KMS-11 (cell line): Measurements from ENCODE around the gene DNAJB11.

Source experiments
- H2AFZ ChIP-seq: fragments of 200-600 bp; sonication (generic); 2 replicates; pipeline ENCODE4 v1.6.1; 2016; ENCODE audit warnings: antibody characterized with exemption, mixed run types, low read depth
- H3K27ac ChIP-seq: fragments of 200-600 bp; sonication (generic); 2 replicates; pipeline ENCODE4 v1.6.1; 2016; ENCODE audit warnings: mild to moderate bottlenecking, mixed run types
- H3K27me3 ChIP-seq: fragments of 200-600 bp; sonication (generic); 2 replicates; pipeline ENCODE4 v1.6.1; 2017; ENCODE audit warnings: mild to moderate bottlenecking, low read depth, mixed run types, moderate library complexity; ENCODE audit not compliant: insufficient read depth
- H3K36me3 ChIP-seq: fragments of 200-600 bp; sonication (generic); 2 replicates; pipeline ENCODE4 v1.6.1; 2017; ENCODE audit warnings: mild to moderate bottlenecking, mixed run types; ENCODE audit not compliant: insufficient read depth
- H3K4me1 ChIP-seq: fragments of 200-600 bp; sonication (generic); 2 replicates; pipeline ENCODE4 v1.6.1; 2016; ENCODE audit warnings: mild to moderate bottlenecking, low read depth, mixed run types; ENCODE audit not compliant: poor library complexity, severe bottlenecking
- H3K4me2 ChIP-seq: fragments of 200-600 bp; sonication (generic); 2 replicates; pipeline ENCODE4 v1.7.0; 2016; ENCODE audit warnings: mild to moderate bottlenecking, mixed run types
- H3K4me3 ChIP-seq: fragments of 200-600 bp; sonication (generic); IDR thresholded peaks from 2 replicates; pipeline ENCODE4 v1.6.1; 2017; ENCODE audit warnings: low read depth, low read length, mixed read lengths; ENCODE audit not compliant: insufficient read depth
- H3K79me2 ChIP-seq: fragments of 200-600 bp; sonication (generic); 2 replicates; pipeline ENCODE4 v1.6.1; 2016; ENCODE audit warnings: low read depth, mixed run types; ENCODE audit not compliant: insufficient read depth
- H3K9ac ChIP-seq: fragments of 200-600 bp; sonication (generic); 2 replicates; pipeline ENCODE4 v1.6.1; 2016; ENCODE audit warnings: mild to moderate bottlenecking, mixed run types
- H4K20me1 ChIP-seq: fragments of 200-600 bp; sonication (generic); 2 replicates; pipeline ENCODE4 v1.6.1; 2016; ENCODE audit warnings: mild to moderate bottlenecking, mixed run types; ENCODE audit not compliant: insufficient read depth
- CTCF ChIP-seq: fragments of 200-600 bp; sonication (generic); conservative IDR thresholded peaks from 2 replicates; pipeline ENCODE4 v1.6.1; 2017; ENCODE audit warnings: low read depth, mild to moderate bottlenecking, antibody characterized with exemption, low read length, moderate library complexity, mixed read lengths

The DNAJB11 gene

DNA sequence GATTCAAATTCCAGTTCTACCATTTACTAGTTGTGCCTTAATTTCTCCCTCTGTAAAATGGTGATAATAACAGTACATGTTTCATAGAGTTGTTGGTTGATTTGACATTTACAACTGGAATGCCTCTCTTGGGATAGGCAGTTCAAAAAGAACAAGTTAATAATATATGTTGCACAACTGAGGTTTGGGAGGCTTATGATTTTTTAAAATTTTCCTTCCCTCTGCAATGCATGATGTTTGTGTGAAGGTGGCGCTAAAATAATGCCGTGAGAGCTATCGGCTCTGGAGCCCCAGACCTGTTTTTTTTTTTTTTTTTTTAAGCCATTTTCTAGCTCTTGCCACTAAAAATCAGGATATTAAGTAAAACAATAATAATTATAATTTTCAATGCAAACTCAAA is 18.6 kb downstream of the DNAJB11 start:
- H3K27ac ChIP-seq, result no peak overlapping the region
- peaks cover 2% of the 10 kb centered on the region; the same call in 1 of the 2 replicates for H3K36me3 ChIP-seq
- no peaks in the 10 kb centered on the region for H3K79me2 ChIP-seq
- no peak overlapping the region for H3K4me3 ChIP-seq
- H3K9ac ChIP-seq, result no peak overlapping the region
- H3K4me1 ChIP-seq, result no peaks in the 10 kb centered on the region
- H3K4me2 ChIP-seq, result no peak overlapping the region
- no peak for TF ChIP-seq CTCF
- no peaks in the 10 kb centered on the region for H3K27me3 ChIP-seq
- H2AFZ ChIP-seq, result no peak overlapping the region
- H4K20me1 ChIP-seq, result no peaks in the 10 kb centered on the region

DNA sequence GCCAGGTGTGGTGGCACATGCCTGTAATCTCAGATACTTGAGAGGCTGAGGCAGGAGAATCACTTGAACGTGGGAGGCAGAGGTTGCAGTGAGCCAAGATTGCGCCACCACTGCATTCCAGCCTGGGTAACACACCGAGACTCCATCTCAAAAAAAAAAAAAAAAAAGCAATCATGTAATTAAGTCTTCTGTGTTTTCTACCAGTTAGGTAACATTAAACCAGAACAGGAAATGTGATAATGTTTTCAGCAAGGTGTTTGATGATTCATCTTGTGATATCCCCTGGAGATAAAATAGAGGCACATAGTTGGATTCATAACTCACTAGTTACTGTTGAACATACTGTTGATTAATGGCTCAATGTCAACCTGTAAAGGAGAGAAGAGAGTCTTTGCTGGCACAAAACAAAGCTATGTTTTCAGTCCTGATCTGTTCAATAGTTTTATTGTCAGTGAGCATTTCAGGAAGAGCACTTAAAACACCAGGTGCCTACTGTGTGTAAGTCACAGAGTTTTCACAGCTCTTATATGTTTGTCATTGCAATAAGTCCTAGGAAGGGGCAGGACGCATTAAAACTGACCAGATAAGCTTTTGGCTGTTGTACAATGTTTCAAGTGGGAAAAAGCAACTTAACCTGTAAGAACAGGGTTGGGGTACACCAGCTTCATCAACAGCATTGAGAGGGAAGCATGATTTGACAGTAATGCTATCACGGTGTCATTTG is 19.5 kb downstream of the DNAJB11 start:
- H3K27ac ChIP-seq, result no peak overlapping the region
- no peak for TF ChIP-seq CTCF

GRCh38 chr3:186590580-186591295 is 20.2 kb downstream of the DNAJB11 start:
- no peak overlapping the region for H3K9ac ChIP-seq
- no peaks in the 10 kb centered on the region for H4K20me1 ChIP-seq
- no peak overlapping the region for H3K4me2 ChIP-seq
- no peak overlapping the region for H3K27ac ChIP-seq
- no peaks in the 10 kb centered on the region for H3K4me1 ChIP-seq
- TF ChIP-seq CTCF, result no peak
- H3K79me2 ChIP-seq, result no peaks in the 10 kb centered on the region
- no peaks in the 10 kb centered on the region for H3K36me3 ChIP-seq
- no peaks in the 10 kb centered on the region for H3K27me3 ChIP-seq
- no peak overlapping the region for H3K4me3 ChIP-seq
- H2AFZ ChIP-seq, result no peak overlapping the region

More for the DNA sequence above, 19.5 kb downstream of the DNAJB11 start:
- H3K79me2 ChIP-seq, result no peaks in the 10 kb centered on the region
- H3K36me3 ChIP-seq, result no peaks in the 10 kb centered on the region
- no peaks in the 10 kb centered on the region for H3K27me3 ChIP-seq
- H3K4me2 ChIP-seq, result no peak overlapping the region
- no peak overlapping the region for H2AFZ ChIP-seq
- H4K20me1 ChIP-seq, result no peaks in the 10 kb centered on the region
- H3K4me3 ChIP-seq, result no peak overlapping the region
- no peak overlapping the region for H3K9ac ChIP-seq
- H3K4me1 ChIP-seq, result no peaks in the 10 kb centered on the region

DNA sequence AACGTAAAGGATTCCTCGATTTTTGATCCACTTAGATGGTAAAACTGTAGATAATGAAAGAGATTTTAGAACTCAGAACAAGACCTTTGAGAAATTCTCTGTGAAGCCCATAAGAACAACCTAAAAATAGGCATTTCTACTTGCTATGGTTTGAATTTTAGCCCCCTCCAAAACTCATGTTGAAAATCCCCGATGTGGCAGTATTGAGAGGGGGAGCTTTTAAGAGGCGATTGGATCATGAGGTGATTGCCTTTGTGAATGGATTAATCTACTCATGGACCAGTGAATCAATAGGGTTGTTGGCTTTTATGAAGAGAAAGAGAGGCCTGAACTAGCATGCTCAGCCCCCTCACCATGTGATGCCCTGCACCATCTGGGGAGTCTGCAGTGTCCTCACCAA is 22.2 kb downstream of the DNAJB11 start:
- H3K9ac ChIP-seq, result no peak overlapping the region
- H3K4me1 ChIP-seq, result no peaks in the 10 kb centered on the region
- no peaks in the 10 kb centered on the region for H3K27me3 ChIP-seq
- no peak overlapping the region for H3K27ac ChIP-seq
- no peaks in the 10 kb centered on the region for H3K36me3 ChIP-seq
- H2AFZ ChIP-seq, result no peak overlapping the region
- no peaks in the 10 kb centered on the region for H3K79me2 ChIP-seq
- H4K20me1 ChIP-seq, result no peaks in the 10 kb centered on the region
- no peak overlapping the region for H3K4me3 ChIP-seq
- no peak overlapping the region for H3K4me2 ChIP-seq
- TF ChIP-seq CTCF, result no peak
